Tibial nerve (tissue), 3 donors: ENCODE measurements around the gene FFAR1.

Experiments used
- CTCF ChIP-seq, 5 experiments: fragments of 200-600 bp in 3 of 5; fragments of 450-650 bp in 2 of 5; sonication (generic) in 3 of 5; IDR thresholded peaks; one replicate each; pipeline ENCODE4 v1.5.1; 2016 to 2019; ENCODE audit warnings: antibody characterized with exemption in 5 of 5, mild to moderate bottlenecking in 3 of 5, moderate library complexity in 2 of 5
- POLR2A ChIP-seq, 2 donors: fragments of 450-650 bp; IDR thresholded peaks; one replicate each; pipeline ENCODE4 v1.6.1; 2017; ENCODE audit warnings: antibody characterized with exemption in 2 of 2, mild to moderate bottlenecking in 2 of 2, moderate library complexity in 2 of 2

- TF ChIP-seq CTCF (IDR thresholded peaks at IDR 0.05), result no peak
- TF ChIP-seq POLR2A (IDR thresholded peaks at IDR 0.05), result no peak
Observed at GRCh38 chr19:35368378-35368777, 20.7 kb downstream of the FFAR1 start.
